Measurements from ENCODE around the gene DDX41. TPM values are rescaled to one million over a fixed set of nuclear protein-coding genes. Genes with fewer than 3 reads are reported as not detected.

DDX41 gene
- total RNA-seq, 1 experiment from 2014 or later, result 133 TPM

DNA sequence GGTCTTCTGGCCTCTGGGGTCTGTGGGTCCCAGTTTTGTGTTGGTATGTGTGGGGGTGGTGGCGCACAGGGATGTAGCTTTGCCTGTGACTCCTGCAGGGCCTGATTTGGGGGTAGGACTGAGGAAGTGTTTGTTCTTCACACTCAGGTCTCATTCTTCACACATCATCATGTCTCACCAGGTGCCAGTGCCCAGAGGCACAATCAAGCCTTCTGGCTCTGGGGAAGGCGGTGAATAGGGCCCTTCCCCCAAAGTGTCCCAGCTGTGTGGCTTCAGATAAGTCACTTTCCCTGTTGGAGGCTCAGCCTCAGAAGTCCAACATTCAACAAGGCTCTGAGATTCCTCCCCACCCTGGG lies 48.5 kb downstream of the DDX41 start:
- WGBS (ENCODE audit: extremely low coverage, insufficient read length, low lambda C conversion rate), result no CpG with 5 or more reads among the region's 2 CpGs
- no peak overlapping the region for H2BK20ac ChIP-seq (ENCODE audit: low read depth, low read length, poor library complexity, severe bottlenecking)
- no peaks in the 10 kb centered on the region for H4K20me1 ChIP-seq (ENCODE audit: control insufficient read depth, insufficient read depth, insufficient read length)
- H4K8ac ChIP-seq (replicated peaks; ENCODE audit: insufficient read length, low read depth, low read length), result no peak overlapping the region
- H3K4ac ChIP-seq (ENCODE audit: low read depth, low read length), result no peak overlapping the region
- H3K9ac ChIP-seq (ENCODE audit: extremely low read depth, insufficient read length, low read length), result no peak overlapping the region
- H2BK12ac ChIP-seq (ENCODE audit: insufficient read length, low read depth, low read length), result no peak overlapping the region
- peaks cover 10% of the 10 kb centered on the region for H3K79me1 ChIP-seq (ENCODE audit: insufficient read depth, low read depth, low read length, poor library complexity, severe bottlenecking)
- no peak overlapping the region for H2BK120ac ChIP-seq (ENCODE audit: low read depth, low read length, poor library complexity, severe bottlenecking)
- Mint-ChIP-seq H3K27me3 (ENCODE audit: low read depth) (no peaks in the 10 kb centered on the region), H3K4me1 (peaks cover 17 to 39% of the 10 kb centered on the region in 2 experiments), H3K36me3 (ENCODE audit: insufficient read depth in 1 of 3, low read depth in 3 of 3) (peaks cover 56 to 81% (median 79%) of the 10 kb centered on the region in 3 experiments), H3K9me3 (peaks cover 2 to 11% of the 10 kb centered on the region in 2 experiments; a peak in 1 of 5 replicates), H3K4me3 (no peak overlapping the region; a peak in 2 of 5 replicates), H3K27ac (peak overlapping the region in 2 of 3 experiments; percentile 64 to 81; a peak in 4 of 7 replicates)
- no peak overlapping the region for H3K14ac ChIP-seq (ENCODE audit: insufficient read depth, low read length)
- no peaks in the 10 kb centered on the region for H3K9me3 ChIP-seq (ENCODE audit: control insufficient read depth, low read depth, low read length)
- no peak overlapping the region for H4K91ac ChIP-seq (ENCODE audit: insufficient read length, low read depth, low read length)
- no peak for DNase-seq
- H4K5ac ChIP-seq (ENCODE audit: insufficient read length, low read depth, low read length), result no peak overlapping the region
- no peak overlapping the region for H2AFZ ChIP-seq (ENCODE audit: low read length)
- H3K23me2 ChIP-seq (ENCODE audit: insufficient read length, low read depth, low read length, poor library complexity, severe bottlenecking), result peaks cover 4% of the 10 kb centered on the region
- no peaks in the 10 kb centered on the region for H3K27me3 ChIP-seq (ENCODE audit: insufficient read depth, low read length)
- TF ChIP-seq, protein P1, sequence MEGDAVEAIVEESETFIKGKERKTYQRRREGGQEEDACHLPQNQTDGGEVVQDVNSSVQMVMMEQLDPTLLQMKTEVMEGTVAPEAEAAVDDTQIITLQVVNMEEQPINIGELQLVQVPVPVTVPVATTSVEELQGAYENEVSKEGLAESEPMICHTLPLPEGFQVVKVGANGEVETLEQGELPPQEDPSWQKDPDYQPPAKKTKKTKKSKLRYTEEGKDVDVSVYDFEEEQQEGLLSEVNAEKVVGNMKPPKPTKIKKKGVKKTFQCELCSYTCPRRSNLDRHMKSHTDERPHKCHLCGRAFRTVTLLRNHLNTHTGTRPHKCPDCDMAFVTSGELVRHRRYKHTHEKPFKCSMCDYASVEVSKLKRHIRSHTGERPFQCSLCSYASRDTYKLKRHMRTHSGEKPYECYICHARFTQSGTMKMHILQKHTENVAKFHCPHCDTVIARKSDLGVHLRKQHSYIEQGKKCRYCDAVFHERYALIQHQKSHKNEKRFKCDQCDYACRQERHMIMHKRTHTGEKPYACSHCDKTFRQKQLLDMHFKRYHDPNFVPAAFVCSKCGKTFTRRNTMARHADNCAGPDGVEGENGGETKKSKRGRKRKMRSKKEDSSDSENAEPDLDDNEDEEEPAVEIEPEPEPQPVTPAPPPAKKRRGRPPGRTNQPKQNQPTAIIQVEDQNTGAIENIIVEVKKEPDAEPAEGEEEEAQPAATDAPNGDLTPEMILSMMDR (conservative IDR thresholded peaks at IDR 0.05), result no peak
- H3K27ac ChIP-seq (ENCODE audit: insufficient read length, low read depth, low read length), result no peak overlapping the region
- H3T11ph ChIP-seq (ENCODE audit: low read length), result no peak overlapping the region
- peaks cover 14% of the 10 kb centered on the region; the same call in 1 of the 2 replicates for H3K4me1 ChIP-seq (ENCODE audit: insufficient read depth, low read length)
- no peak overlapping the region for H3K56ac ChIP-seq (ENCODE audit: insufficient read length, low read depth, low read length)
- H3K23ac ChIP-seq (ENCODE audit: insufficient read length, low read depth, low read length), result no peak overlapping the region
- no peak overlapping the region for H2BK5ac ChIP-seq (ENCODE audit: insufficient read length, low read length)
- H3K79me2 ChIP-seq (ENCODE audit: insufficient read depth, low read length), result peaks cover 26% of the 10 kb centered on the region; the same call in 1 of the 2 replicates
- no peak overlapping the region for H2BK15ac ChIP-seq (ENCODE audit: low read depth, low read length)
- no peak overlapping the region for H3K18ac ChIP-seq (ENCODE audit: insufficient read length, low read depth, low read length)
- no peak overlapping the region for H2AK5ac ChIP-seq (ENCODE audit: insufficient read length, low read length)
- no peak overlapping the region for H3K4me2 ChIP-seq (ENCODE audit: insufficient read depth, insufficient read length, low read length)

All from H9 (cell line).